Activated CD4-positive, alpha-beta T cell treated with anti-CD3 and anti-CD28 coated beads for 24 hours (primary cell): Measurements from ENCODE around the gene FAM124A.
A peak's percentile ranks its signal among the peaks of the same experiment; 100 is the strongest.
"Not testable (repeated sequence)": the region's sequence is repeated elsewhere in the genome, so short reads cannot be mapped to it uniquely, and the experiment has no call there.

Source experiments
- DNase-seq, 2 donors: peaks; one replicate each; pipeline ENCODE4 v3.0.0-alpha.2; 2020; ENCODE audit warnings: low read depth in 2 of 2

The FAM124A gene

GRCh38 chr13:51269039-51269438, 46.8 kb downstream of the FAM124A start:
- DNase-seq, result no peak

DNA sequence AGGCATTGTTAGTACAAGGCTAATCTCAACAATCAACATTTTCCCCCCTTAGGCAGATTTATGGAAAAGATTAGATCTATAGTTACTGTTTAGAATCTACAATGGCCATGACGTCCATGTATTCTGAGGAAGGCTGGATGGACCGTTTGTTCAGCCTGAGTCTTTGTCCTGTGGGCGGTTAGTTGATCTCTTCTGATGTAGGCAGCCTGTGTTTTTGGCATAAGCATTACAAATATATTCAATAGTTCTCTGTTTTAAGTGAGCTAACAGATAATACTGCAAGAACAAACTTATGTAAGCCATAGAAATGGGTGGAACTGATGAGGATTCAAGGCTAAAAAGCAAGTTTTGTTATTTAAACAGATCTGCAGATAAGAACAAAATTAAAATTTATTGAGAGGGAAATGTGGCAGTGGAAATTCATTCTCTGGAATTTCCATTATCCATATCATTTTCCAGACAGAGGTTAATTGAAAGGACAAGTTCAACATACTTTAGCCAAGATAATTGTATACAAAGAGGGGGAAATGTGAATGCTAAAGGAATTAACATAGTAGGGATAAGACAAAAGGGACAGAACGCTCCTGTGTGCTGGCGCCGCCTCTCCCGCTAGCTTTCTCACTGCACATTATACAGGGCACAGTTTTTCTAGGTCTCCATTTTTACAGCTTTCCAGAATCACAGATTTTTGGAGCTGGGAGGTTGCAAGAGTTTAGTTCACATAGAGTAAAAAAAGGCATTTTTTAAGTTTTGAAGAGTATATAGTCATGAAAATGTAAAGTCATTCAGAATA, 48.6 kb downstream of the FAM124A start:
- no peak for DNase-seq

DNA sequence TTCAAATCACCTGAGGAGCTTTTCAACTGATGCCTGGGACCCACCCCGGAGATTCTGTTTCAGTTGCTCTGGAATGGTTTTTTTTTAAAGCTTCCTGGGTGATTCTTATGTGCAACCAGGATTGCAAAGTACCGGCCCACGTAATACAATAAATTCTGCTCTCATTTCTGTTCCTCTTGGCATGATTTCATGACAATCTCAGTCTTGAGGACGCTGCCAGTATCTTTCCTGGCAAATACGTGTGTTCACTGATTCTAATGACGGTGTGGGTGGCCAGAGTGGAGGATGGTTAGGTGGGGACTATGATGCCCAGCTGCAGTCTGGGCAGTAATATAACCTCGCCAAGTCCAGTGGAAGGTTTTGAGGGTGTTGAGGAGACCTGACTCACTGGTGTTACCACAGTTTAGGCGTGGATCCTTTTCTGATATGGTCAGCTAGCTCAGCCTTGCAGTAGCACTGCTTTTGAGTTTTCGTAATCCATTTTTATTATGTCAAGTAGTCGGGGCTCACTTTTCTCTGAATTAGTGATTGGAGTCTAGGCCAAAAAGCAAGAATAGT, 49.4 kb downstream of the FAM124A start:
- no peak for DNase-seq

GRCh38 chr13:51275101-51275500, 52.9 kb downstream of the FAM124A start:
- DNase-seq, result no peak

DNA sequence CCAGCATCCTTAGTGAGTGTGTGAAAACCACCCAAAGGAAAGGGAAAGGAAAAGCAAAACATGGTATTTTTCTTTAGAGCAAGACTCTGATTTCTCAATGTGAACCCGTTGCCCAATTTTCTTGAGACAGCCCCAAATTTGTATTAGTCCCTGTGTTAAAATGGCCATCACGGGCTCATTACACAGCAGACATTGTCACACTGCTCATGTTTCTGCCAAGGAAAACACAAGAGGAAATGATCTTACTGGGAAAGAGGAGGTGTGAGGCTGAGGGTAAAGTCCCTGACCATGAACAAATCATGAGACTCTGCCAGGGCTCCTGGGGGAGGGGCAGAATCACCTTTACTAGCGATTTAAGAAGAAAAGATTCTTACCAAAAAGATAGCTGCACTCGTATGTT, 54.4 kb downstream of the FAM124A start:
- DNase-seq, result no peak

DNA sequence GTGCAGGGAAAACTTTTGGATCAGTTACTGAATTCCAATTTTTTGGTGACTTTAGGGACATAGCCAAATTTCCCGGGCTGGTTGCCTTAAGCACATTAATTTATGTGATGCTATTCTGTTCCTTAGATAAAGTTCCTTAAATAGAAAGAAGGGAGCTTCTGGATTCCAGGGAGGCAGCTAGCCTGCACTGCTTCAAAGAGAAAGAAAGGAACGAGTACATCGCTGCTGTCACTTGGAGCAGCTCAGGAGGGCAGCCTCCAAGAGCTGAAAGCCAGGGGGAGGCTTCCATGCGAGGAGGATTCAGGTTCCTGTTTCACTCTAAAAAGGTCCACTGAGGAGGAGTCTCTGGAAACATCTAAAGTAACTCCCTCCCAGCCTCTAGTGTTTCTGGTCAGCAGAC, 55.7 kb downstream of the FAM124A start:
- no peak for DNase-seq

- DNase-seq, result no peak
These were observed 56.4 kb downstream of the FAM124A start for GRCh38 chr13:51278426-51279130.

GRCh38 chr13:51280379-51280940, 58.3 kb downstream of the FAM124A start:
- no peak for DNase-seq

DNA sequence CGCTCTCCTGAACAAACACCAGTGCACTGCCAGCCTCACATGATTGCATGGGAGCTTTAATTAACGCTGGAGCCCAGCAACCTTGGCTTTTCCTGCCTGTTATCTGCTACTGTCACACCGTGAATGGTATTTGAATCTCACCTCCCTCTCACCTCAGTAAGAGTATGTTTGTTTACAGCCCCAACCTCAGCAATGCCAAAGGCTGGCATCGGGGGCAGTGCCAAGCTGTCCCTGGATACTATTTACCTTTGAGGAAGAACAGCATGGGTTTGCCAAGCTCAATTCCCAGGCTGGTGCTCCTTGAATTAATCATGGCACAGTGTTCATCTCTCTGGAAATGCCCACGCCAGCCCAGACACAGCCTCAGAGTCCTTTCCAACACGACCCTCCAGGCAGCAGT, 60.1 kb downstream of the FAM124A start:
- DNase-seq, result no peak

DNA sequence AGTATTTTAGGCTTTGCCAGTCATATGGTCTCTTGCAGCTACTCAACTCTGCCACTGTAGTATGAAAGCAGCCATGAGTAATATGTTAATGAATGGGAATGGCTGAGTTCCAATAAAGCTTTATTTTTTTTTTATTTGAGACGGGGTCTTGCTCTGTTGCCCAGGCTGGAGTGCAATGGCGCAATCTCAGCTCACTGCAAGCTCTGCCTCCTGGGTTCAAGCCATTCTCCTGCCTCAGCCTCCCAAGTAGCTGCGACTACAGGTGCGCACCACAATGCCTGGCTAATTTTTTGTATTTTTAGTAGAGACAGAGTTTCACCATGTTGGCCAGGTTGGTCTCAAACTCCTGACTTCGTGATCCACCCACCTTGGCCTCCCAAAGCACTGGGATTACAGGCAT, 60.7 kb downstream of the FAM124A start:
- not testable (repeated sequence) for DNase-seq

DNA sequence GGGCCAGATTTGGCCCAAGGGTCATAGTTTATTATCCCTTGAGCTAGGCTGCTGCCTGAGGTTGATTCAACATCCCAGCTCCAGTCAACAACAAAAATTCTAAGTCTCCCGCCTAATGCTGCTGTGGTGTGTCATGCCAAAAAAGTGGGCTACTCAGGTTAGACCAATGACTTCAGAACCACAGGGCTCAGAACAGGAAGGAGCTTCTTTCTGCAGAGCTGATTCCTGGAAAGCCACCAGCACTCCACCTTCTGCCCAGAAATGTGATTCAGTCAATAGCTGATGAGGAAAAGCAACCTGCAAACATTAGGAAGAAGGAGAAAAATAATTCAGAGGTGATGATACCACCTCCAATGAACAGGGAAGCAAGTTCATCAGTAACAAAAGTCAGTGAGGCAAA, 61.2 kb downstream of the FAM124A start:
- DNase-seq, result no peak

DNA sequence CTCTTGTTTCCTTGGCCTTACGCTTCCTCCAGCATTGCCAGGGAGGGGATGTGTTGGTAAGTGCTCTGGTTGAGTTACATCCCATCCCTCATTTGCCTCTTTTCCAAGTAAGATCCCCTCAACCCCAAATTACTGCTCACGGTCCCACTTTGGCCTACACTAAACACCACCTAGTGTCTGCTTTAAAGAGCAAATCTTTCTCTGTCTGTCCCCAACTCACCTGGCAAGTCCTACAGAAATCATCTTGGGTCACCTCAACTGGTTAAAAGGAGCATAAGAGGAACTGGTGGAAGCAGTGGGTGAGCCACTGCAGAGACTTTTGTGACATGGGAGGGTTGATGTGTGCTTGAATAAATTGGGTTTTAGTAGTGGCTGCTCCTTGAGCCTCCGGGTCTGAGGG, 62.1 kb downstream of the FAM124A start:
- DNase-seq, result no peak

- peak; percentile 59 to 71 for DNase-seq
These were observed 64.2 kb downstream of the FAM124A start for GRCh38 chr13:51286135-51287002.

DNA sequence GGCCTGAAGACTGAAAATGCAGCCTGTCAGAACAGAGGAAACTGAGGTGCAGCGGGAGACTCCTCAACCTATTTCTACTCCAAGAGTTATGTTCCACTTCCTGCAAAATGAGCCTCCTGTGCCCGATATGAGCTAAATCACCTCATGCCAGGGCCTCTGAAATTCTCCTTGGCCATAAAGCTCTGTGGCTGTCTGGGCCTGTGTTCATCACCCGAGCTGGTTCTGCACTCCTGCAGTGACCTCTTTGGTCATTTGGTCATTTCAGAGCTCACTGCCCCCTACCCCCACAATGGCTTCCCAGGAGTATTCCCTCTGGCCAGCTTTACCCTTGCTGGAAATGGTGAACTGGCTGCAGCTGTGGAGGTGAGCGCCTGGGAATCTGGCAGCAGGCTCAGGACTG, 65.6 kb downstream of the FAM124A start:
- no peak for DNase-seq

DNA sequence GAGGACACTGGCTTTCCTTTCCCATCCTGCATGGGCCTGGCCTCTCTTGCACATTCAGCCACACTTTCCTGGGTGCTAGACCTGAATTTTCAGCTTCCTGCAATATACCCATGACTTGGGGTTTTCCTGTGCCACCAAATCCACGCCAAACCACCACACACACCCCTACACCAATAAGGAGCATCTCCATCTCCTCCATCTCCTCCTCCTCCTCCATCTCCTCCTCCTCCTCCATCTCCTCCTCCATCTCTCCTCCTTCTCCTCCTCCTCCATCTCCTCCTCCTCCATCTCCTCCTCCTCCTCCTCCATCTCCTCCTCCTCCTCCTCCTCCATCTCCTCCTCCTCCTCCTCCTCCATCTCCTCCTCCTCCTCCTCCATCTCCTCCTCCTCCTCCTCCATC, 66.1 kb downstream of the FAM124A start:
- not testable (repeated sequence) for DNase-seq

GRCh38 chr13:51291341-51291740, 69.1 kb downstream of the FAM124A start:
- DNase-seq, result no peak

DNA sequence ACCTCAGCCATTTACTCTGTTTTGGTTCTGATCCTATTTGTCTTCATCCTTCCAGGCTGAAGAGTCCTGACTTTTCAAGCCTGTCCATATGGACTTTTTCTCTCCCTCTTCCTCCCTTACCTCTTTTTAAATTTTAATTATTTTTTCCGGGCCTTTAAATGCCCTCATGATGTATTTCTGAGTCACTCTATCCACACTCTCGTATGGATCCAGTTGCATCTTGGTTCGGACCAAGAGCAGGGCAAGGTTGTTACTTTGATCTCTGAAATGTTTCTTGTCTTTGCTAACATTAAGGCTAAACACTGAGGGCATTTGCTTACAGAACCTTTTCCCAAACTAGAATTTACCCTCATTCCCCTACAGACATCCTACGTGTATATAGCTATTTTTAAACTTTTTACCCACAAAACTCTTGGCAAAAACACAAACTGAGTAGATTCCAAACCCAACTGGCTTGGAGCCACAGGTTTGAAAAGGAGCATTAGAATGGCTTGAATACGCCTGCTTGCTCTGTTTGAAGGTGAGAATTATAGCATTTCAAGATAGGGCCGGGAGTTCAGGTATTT, 69.9 kb downstream of the FAM124A start:
- DNase-seq, result no peak

DNA sequence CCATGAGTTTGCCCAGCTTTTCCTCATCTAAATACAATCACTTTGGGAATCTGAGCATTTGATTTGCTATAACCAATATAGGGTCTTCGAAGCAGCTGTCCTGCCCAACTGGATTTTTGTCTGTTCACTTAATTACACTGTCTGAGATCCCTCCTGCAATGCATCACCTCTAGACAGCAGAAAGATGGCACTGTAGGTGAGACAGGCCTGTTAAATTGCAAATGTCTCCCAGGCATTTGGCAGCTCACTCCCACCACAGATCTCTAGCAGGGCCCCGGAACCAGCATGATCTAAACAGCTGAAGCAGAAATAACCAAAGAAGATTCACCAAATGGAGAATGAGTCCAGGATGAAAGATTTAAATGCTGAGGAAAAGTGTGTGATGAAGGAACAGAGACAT, 75.4 kb downstream of the FAM124A start:
- DNase-seq, result no peak

DNA sequence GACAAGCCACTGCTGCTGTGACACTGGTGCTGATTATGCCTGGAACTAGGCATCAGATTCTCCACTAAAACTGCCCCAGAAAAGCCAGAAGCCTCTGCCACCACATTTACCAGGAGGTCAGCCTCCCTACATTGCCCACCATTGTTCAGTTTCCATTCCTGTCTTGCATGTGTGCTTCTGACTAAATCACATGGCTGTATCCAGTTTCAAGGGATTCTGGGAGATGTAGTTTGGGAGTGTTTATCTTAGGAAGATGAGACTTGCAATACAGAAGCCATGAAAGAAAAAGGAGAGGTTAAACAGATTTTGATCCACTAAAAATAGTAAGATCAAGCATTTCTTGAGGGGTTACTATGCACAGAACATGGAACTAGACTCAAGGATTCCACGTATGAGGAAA, 76.6 kb downstream of the FAM124A start:
- no peak for DNase-seq

DNA sequence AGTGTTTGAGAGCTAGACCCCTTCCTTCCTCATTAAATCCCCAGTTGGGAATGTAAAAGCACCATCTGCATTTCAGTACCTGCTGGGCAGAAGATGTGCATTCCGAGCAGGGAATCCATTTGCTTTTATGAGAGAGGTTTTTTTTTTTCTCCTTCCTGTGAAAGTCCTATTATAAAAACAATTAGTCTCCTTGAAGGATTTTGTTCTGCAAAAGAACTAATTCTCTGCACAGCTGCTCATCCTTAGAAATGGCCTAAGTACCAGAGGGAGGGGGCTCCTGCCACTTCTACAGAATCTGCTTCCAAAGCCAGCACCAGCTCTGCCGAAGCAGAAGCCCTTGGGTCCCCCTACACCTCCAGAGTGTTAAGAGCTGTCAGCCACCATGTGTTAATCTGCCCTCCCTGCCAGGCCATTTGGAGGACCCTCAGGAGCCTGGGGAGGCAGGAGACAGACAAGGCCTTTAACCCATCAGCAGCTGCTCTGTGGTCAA, 80.9 kb downstream of the FAM124A start:
- no peak for DNase-seq

DNA sequence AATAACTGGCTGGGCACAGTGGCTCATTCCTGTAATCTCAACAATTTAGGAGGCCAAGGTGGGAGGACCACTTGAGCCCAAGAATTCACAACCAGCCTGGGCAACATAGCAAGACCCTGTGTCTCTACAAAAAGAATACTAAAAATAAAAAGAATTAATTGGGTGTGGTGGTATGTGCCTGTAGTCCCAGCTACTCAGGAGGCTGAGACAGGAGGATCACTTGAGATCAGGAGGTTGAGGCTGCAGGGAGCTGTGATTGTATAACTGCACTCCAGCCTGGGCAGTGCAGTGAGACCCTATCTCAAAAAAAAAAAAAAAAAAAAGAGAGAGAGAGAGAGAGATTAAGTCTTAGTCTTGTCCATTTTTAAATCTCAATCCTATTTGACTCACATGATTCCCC, 81.7 kb downstream of the FAM124A start:
- DNase-seq, result no peak
